AG10803 (cell line): ENCODE measurements around the gene CHRNA4.
"Not testable (repeated sequence)": the region's sequence is repeated elsewhere in the genome, so short reads cannot be mapped to it uniquely, and the experiment has no call there.

ENCODE experiments used
- DNase-seq: peaks from one replicate; pipeline ENCODE4 v3.0.0; 2010; ENCODE audit warnings: low read depth
- H3K4me3 ChIP-seq: 2 replicates; pipeline ENCODE4 v1.5.1; 2011; ENCODE audit warnings: mild to moderate bottlenecking, low read length, control low read depth
- CTCF ChIP-seq: conservative IDR thresholded peaks from 2 replicates; pipeline ENCODE4 v1.5.1; 2011; ENCODE audit warnings: mild to moderate bottlenecking, low read length, control low read depth, inconsistent platforms

CHRNA4 gene

GRCh38 chr20:63337786-63338420 lies 23.2 kb downstream of the CHRNA4 start:
- no peak overlapping the region for H3K4me3 ChIP-seq
- DNase-seq = peak; percentile 17
- no peak for TF ChIP-seq CTCF

GRCh38 chr20:63336232-63336752 lies 24.9 kb downstream of the CHRNA4 start:
- TF ChIP-seq CTCF = no peak
- DNase-seq = no peak
- H3K4me3 ChIP-seq = no peak overlapping the region

GRCh38 chr20:63335711-63336110 lies 25.4 kb downstream of the CHRNA4 start:
- DNase-seq = no peak
- no peak for TF ChIP-seq CTCF
- no peak overlapping the region for H3K4me3 ChIP-seq

GRCh38 chr20:63335060-63335459 lies 26.1 kb downstream of the CHRNA4 start:
- DNase-seq, H3K4me3 ChIP-seq: not testable (repeated sequence)

- TF ChIP-seq CTCF = no peak
- H3K4me3 ChIP-seq = no peak overlapping the region
- DNase-seq = no peak
Observed at GRCh38 chr20:63334356-63334755, 26.8 kb downstream of the CHRNA4 start.

GRCh38 chr20:63333241-63333836 lies 27.8 kb downstream of the CHRNA4 start:
- no peak overlapping the region for H3K4me3 ChIP-seq
- TF ChIP-seq CTCF = no peak
- no peak for DNase-seq

- H3K4me3 ChIP-seq = no peak overlapping the region
- no peak for TF ChIP-seq CTCF
- no peak for DNase-seq
Observed at GRCh38 chr20:63332488-63333240, 28.5 kb downstream of the CHRNA4 start.
